Measurements from ENCODE around the gene RNU6-8. TPM values are rescaled to one million over a fixed set of nuclear protein-coding genes. Genes with fewer than 3 reads are reported as not detected.

The RNU6-8 gene
- polyA plus RNA-seq, 12 donors = not detected

Other genes starting within 250 kb of the RNU6-8 start
- 10 to 100 TPM in 11 of 12 donors, not detected in 1; 42.3 to 85.2 (median 50.5) TPM for gene ARHGAP5, start 126.0 kb downstream of the RNU6-8 start, polyA plus RNA-seq (ENCODE audit: insufficient read length in 12 of 12)
- not detected for gene RNU6-7, start 1.2 kb downstream of the RNU6-8 start, polyA plus RNA-seq (ENCODE audit: insufficient read length in 12 of 12)
- 10 to 100 TPM in 11 of 12 donors, not detected in 1; 20.1 to 83.2 (median 62.1) TPM for gene AKAP6, start 126.0 kb upstream of the RNU6-8 start, polyA plus RNA-seq (ENCODE audit: insufficient read length in 12 of 12)

Data from muscle of arm (tissue), 12 donors.